GM18873 (cell line): ENCODE measurements around the gene DSG3.

ENCODE experiments used
- ATAC-seq: cut with Tn5 transposase; IDR thresholded peaks from one replicate; pipeline ENCODE4 v1.9.1; 2021; ENCODE audit warnings: mild to moderate bottlenecking, moderate library complexity, moderate number of reproducible peaks; ENCODE audit not compliant: unreplicated experiment, low FRiP score

Gene DSG3, protein sequence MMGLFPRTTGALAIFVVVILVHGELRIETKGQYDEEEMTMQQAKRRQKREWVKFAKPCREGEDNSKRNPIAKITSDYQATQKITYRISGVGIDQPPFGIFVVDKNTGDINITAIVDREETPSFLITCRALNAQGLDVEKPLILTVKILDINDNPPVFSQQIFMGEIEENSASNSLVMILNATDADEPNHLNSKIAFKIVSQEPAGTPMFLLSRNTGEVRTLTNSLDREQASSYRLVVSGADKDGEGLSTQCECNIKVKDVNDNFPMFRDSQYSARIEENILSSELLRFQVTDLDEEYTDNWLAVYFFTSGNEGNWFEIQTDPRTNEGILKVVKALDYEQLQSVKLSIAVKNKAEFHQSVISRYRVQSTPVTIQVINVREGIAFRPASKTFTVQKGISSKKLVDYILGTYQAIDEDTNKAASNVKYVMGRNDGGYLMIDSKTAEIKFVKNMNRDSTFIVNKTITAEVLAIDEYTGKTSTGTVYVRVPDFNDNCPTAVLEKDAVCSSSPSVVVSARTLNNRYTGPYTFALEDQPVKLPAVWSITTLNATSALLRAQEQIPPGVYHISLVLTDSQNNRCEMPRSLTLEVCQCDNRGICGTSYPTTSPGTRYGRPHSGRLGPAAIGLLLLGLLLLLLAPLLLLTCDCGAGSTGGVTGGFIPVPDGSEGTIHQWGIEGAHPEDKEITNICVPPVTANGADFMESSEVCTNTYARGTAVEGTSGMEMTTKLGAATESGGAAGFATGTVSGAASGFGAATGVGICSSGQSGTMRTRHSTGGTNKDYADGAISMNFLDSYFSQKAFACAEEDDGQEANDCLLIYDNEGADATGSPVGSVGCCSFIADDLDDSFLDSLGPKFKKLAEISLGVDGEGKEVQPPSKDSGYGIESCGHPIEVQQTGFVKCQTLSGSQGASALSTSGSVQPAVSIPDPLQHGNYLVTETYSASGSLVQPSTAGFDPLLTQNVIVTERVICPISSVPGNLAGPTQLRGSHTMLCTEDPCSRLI

DNA sequence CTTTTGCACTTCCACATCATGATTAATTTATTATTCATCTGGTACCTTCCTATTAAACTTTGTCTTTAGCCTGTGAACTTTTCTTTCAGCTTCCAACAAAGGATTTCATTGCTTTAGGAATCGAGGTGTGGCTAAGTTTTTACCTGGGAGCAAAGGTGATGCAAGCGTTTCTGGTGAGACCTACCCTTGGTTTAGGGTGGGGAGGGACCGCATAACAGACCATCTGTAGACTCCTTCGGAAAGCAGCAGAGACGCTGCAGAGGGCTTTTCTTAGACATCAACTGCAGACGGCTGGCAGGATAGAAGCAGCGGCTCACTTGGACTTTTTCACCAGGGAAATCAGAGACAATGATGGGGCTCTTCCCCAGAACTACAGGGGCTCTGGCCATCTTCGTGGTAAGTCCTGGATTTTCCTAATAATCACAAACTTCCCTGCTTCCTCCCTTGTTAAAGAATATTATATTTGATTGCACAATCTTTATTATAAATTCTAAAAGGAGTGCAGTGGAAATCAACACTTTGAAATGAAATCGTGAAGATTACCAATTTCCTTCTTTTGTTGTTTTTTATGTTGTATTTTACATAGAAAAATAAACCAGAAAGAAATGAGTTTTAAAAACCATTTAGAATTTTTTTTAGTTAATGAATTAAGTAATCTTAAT is at the start of gene DSG3:
TSS of gene DSG3 (plus strand) at position 212 of the 662 bp plus-strand sequence. CDS start at position 349, 137 bp downstream.
- no peak for ATAC-seq

DNA sequence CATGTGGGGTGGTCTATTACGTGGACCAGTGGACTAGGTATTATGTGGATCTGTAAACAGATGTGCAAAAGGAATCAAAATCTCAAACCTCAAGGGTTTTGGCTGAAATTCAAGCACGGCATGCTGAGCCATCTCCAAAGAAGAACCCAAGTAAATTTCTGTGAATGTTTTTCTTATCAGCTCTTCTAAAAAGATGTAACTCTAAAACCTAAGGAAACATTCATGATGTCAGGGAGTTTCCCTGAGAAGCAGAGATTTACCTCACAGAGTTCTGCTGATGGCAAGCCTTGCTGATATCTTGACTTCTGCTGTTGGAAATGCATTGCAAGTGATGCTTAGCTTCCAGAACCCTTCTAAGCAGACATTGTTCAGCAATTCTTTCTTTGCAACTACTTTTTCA is 49.4 kb upstream of the DSG3 start:
- no peak for ATAC-seq

DNA sequence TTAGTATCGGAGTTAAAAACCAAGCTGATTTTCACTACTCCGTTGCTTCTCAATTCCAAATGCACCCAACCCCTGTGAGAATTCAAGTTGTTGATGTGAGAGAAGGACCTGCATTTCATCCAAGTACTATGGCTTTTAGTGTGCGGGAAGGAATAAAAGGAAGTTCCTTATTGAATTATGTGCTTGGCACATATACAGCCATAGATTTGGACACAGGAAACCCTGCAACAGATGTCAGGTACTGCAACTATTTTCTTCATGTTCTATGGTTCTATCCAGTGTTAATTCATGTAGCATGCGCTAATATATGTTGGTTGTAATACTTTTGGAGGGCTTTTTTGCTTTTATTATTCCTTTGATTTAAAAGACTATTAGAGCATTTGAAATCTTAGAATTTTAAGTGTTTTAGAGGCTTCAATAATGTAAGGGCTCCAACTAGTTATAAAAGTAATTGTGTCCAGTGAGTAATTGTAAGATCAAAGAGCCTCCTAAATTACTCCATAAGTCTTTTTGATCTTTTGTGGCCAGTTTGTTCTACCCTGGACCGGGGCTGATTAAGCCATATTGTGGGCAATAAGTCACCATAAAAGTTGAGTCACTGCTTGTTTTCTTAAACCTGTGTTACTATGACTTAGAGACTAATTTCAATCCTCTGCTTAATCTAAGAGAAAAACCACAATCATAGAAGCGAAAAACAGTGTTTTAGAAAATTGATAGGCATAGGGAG is 48.1 kb upstream of the DSG3 start:
- no peak for ATAC-seq

DNA sequence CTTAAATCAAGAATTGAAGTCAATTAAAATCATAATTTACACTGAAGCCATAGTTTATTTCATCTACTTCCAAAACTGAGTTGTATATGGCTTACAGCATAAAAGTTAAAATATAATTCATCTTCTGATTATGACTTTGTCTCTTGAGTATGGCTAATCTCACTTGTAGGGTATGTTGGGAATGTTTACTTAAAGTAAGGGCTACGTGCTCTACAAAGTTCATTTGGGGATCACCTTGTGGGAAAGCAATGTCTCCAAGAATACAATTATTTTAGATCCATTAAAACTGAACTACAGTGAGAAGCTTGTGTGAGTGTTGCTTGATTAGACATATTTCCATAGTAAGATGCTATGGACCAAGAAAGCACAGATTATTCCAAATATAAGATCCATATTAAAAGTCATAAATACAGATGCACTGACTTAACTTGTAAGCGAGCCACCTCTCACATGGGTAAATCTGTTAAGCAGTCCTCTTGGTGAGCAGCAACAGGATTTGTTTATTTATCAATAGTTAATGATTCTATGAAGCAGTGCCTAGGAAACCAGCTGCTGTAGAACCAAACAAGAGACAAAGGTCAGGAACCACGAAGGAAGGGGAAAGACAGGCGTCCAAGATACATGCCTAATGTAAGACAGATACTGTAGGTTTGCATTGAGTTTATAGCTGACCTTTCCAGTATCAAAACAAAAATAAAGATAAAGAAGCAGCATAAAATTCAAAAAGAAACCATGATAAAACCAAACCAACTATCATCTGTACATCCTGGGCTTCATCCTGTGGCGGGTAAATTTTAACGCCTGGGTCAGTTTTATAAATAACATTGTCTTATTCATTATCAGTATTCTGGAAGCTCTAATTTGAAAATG is 46.1 kb upstream of the DSG3 start:
- ATAC-seq = no peak

DNA sequence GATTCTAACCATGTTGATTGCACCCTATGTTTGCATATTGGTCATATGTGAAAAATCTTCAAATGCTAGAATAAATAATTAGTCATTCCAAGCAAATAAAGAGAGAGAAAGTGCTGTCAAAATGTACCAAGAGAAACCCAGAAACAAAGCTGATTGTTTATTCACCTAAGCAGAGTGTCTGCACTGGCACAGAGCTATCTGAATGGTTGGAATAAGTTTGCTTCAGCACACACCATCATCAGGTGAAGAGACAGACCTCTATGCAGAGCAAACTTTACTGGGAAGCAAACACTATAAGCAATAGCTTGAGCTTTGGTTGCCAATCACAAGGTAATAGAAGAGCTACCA is 45.5 kb upstream of the DSG3 start:
- ATAC-seq = no peak

DNA sequence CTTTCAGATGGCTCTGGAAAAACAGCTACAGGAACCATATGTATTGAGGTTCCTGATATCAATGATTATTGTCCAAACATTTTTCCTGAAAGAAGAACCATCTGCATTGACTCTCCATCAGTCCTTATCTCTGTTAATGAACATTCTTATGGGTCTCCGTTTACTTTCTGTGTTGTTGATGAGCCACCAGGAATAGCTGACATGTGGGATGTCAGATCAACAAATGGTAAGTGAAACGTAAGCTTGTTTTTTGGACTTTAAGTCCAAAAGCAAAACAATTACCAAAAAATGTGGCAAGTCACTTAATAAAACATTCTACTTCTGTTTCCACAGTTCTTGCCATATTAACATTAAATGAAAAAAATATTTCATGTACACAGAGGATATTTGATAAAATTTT is 44.1 kb upstream of the DSG3 start:
- no peak for ATAC-seq

DNA sequence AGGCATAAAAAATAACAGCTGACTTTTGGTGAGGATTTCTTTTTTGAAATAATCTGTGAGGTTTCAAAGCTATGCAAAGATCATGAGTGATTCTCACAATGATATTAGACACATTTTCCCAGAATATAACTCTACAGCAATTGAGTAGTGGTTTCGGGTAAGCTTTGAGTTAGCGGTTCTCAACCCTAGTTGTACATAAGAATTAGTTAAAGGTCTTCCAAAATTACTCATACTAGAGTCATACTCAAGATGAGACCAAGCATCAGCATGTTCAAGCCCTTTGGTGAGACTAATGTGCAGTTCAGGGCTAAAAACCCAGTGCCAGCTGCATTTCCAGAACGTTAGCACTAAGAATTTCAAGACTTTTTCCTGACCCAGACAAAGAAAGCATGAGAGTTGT is 39.9 kb upstream of the DSG3 start:
- ATAC-seq = no peak

DNA sequence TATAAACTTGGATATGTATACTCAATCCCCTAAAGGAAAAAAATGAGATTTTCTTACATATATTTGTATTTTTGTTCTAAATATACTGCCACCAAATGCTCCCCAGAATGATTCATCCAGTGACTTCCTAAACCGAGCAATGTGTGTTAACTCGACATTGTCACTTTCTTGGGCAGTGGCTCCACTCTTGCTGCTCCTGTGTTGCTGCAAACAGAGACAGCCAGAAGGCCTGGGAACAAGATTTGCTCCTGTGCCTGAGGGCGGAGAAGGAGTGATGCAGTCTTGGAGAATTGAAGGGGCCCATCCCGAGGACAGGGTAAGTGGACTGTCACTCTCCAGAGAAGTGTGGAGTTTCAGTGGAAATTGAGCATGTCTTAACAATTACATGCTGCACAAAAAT is 38.3 kb upstream of the DSG3 start:
- ATAC-seq = no peak

DNA sequence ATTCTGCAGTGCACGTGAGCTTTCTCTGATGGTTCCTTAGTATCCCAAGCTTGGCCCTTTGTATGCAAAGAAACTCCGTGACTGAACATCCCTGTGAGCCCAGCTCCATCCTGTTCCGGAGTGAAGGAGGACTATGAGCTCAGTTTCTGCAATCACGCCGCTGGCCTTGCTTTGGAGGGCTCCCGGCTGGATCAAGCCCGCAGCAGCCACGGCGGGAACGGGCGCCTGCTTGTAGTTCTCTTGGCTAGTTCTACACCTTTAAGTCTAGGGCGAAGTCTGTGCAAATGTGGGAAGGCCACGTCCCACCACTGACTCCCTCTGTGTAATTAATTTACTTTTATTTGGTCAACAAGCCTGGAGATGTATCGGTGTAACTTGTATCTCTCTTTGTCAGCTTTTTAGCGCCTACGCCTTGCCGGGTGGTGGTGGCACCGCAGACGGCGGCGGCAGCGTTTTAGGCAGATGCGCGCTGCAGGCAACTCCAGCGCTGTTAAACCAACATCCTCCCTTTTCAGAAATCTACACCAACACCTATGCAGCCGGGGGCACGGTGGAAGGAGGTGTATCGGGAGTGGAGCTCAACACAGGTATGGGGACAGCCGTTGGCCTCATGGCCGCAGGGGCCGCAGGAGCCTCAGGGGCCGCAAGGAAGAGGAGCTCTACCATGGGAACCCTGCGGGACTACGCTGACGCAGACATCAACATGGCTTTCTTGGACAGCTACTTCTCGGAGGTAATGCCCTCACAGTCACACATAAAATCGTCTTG is 36.6 kb upstream of the DSG3 start:
- no peak for ATAC-seq

DNA sequence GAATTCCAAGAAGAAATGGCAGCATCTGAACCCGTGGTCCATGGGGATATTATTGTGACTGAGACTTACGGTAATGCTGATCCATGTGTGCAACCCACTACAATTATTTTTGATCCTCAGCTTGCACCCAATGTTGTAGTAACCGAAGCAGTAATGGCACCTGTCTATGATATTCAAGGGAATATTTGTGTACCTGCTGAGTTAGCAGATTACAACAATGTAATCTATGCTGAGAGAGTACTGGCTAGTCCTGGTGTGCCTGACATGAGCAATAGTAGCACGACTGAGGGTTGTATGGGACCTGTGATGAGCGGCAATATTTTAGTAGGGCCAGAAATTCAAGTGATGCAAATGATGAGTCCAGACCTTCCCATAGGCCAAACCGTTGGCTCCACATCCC is 34.4 kb upstream of the DSG3 start:
- ATAC-seq = no peak

DNA sequence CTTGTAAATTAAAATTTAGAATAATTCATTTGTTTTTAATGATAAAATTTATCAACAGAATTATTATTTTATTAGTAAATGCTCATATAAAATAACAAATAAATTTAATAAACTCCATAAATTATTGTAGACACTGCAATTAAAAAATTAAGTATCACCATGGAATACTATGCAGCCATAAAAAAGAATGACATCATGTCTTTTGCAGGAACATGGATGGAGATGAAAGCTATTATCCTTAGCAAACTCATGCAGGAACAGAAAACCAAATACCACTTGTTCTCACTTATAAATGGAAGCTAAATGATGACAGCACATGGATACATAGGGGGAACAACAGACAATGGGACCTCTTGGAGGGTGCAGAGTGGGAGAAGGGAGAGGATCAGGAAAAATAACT is 29.7 kb upstream of the DSG3 start:
- ATAC-seq = no peak

DNA sequence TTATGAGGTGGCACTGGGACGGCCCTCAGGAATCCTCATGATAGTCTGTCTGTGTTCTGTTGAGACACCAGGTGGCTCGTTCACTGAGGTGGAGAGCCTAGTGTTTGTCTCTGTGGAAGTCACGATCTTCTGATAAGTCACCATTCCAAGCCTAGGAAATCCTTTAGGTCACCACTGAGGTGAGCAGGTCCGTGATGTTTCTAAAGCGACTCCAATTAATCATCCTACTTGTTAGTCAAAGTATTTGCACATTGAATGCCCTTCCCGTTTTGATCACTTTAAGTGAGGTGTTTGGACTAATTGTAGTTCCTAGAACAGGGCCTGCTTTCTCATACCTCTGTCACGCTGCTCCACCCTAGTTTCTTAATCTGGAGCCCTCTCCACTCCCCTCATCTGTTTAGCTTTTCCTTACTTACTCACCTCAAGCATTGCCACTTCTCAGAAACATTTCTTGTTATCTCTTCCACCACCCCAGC is 28.0 kb upstream of the DSG3 start:
- no peak for ATAC-seq

DNA sequence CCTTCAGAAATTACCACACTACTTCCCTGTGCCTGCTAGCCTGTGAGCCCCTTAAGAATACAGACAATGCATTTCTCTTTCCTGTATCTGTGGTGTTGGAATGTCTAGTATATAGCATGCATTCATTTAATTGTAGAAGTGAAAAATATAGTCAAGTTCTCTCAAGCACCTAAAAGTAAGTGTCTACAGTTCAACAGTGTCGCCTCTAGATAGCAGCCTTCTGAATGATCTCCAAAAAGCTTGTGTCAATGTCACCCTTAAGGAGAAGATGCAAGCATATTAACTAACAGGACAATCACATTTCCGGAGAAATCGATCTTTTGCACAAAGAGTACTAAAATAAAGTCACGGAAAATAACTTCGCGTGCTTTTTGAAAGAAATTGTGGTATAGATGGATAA is 27.5 kb upstream of the DSG3 start:
- no peak for ATAC-seq

DNA sequence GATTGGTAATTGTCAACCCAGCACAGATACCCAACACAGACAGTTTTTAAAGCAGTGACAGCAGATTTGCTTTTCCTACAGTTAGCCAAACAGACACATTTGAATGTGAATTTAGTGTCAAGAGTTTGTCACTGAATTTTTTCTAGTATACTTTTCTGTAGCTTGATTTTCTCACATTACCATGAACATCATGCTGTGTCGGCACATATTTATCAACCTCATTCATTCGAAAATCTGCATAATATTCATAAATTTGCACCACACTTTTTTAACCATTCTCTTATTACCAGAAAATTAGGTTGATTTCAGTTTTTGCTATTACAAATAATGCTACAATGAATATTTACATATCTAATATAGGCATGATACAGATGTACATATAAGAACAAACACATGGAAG is 27.0 kb upstream of the DSG3 start:
- no peak for ATAC-seq

DNA sequence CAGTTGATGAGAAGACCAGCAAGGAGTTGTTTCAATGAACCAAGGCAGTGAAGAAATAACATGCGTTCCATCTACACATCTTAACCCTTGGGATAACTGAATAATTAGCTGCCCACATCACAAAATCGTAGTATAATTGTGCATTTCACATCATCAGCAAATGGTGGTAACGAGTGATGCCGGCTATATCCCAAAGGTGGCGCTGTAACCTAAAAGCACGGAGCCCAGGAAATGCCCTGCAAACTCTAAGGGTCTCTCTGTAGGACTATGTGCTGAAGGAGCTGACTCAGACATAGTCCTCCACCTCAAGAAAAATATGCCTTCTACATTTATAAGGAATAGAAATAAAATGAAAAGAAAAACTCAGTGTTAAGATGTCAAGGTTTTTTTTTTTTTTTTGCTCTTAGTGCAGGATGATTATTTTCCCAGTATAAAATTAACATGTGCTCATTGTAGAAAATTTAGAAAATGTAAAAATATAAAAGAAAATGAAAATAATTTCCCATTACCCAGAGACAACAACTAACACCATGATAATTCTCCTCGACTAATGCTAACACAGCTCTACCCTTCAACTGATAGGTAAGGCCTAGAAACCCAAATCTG is 23.1 kb upstream of the DSG3 start:
- ATAC-seq = no peak

DNA sequence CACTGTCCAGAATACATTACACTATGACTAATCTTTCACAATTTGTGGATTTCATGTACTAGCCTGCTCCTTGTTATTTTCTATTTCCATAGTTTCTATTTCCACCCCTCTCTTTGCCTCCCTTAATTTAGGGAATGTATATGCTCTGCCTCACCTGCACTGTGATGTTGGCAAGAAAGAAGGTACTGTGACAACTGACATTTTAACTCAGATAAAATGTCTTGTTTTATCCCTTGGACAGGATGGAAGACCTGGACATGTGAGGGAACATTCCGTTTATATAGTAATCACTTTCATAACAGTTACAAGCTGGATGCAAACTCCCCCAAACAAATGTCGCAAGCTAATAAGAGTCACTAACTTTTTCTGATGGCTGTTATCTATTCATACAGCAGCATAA is 21.5 kb upstream of the DSG3 start:
- no peak for ATAC-seq

DNA sequence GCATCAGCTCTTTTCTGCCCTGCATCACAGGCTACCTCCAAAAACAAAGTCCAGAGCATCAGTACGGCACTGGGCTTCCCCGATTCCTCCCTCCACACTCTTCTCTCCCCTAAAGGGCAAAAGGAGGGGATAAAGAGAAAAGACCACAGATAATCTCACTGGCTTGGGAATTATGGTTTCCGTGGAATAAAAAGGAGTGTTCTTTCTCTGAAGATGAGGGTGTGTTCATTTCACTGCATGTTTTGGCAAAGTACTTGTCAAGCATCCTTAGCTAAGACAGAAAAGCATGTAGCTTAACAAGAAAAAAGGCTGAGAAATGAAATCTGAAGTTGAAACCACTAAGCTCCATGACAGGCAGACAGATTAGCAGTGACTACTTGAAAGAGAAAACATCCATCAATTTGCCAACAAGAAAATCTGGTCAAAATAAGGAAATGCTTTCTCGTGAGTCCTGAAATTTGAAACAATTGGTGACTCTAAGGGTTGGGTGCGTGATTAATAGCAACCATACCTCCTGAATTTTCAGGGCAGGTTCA is 20.6 kb upstream of the DSG3 start:
- no peak for ATAC-seq

DNA sequence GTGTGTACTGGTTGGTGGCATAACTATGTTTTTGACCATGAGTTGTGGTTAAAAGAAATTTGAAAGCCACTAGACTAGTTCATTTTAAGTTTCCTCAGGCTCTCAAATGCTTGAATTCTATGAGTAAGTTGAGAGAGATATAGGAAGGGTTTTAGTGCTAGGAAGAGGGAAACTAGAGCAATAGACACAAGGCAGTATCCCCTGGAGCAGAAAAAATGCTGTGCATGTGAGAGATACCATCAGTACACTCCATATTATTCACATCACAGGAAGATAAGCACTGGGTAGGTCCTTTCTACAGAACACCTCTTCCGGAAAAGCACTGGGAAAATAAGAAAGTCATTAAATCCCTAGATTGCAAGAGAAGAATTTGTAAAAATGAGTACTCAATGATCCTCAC is 19.3 kb upstream of the DSG3 start:
- no peak for ATAC-seq
